ENCODE measurements around the gene NDUFS6.
"Not testable (repeated sequence)": the region's sequence is repeated elsewhere in the genome, so short reads cannot be mapped to it uniquely, and the experiment has no call there.

The NDUFS6 gene

DNA sequence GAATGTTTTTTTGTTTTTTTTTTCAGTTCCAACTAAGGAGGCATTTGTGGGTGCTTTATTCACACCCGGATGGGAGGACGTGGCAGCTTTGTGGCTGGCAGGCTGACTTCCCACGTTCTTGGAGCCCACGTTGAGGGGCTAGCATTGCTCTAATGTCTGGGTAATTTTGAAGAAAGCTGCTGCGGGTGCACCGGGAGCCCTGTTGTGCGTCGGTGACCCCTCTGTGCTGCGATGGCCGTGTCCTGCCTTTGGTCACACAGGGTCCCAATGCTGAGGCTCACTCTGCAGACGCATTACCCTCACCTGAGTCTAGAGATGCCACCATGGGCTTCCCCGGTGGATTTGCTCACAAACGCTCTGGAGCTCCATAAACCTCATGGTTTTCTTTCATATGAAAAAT is 34.2 kb downstream of the NDUFS6 start:
- no peak for DNase-seq

DNA sequence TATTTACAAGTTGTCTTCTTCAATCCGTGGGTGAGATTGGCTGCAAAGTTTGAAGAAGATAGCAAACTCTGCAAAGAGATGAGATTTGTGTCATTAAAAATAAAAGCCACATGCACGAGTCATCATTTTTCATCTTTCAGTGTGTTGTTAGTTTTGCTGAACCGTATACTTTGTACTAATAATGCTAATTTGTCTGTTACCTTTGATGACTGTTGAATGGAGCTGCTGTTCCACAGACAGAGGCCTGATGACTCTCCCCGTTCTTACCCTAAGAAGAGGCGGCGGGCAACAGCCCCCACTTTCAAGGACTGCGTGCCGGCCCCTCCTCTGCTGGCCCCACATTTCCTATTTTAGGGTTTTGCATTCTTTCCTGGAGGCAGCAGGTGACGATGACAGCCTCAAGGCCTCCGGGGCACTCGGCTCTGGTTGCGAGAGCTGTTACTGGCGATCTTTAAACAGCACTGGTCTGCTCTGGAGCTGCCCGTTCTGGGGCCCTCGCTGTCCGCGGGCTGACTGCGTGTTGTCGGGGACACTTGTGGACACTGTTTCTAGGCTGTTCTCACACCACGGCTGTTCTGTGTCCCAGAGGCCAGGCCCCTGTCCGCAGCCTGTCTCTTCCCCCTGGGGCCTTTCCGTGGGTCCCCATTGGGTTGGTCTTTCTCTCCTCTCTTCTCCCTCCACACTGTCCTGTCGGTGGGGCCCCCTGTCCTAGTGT is 35.1 kb downstream of the NDUFS6 start:
- DNase-seq: peak; percentile 43

DNA sequence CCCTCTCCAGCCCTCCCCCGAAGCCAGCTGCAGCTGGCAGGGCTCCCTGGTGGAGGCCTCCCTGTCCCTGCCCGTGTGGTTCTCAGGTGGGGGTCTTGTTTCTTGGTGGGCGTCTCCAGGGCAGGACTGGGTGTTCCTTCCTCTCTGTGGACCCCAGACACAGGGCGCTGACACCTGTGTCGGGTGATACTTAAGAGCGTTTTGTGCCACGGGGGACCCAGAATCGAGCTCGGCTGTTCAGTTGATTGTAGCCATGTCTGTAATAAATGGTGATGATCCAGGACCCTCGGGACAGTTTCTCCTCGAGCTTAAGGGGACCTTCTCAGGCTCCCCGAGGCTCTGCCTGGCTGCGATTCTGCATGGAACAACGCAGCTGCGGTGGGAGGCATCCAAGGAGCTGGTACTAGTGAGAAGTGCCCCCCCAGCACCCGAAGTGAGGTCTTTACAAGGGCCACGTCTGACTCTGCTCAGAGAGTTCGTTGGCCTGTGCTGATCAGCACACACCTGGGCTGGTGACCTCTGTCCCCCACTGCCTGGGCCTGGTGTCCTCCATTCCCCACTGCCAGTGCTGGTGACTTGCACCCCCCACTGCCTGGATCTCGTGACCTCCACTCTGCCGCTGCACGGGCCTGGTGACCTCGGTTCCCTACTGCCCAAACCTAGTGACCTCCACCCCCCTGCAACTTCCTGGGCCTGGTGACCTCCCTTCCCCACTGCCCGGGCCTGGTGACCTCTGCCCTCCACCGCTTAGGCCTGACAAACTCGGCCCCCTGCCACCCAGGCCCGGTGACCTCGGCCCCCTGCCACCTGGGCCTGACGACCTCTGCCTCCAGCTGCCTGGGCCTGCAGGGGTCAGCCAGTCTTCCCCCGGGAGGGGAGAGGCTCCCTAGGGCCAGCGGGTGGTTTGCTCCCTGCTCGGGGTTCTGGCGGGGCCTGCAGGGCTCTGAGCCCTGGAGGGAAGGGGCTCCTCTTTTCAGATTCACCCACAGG is 36.0 kb downstream of the NDUFS6 start:
- no peak for DNase-seq

DNA sequence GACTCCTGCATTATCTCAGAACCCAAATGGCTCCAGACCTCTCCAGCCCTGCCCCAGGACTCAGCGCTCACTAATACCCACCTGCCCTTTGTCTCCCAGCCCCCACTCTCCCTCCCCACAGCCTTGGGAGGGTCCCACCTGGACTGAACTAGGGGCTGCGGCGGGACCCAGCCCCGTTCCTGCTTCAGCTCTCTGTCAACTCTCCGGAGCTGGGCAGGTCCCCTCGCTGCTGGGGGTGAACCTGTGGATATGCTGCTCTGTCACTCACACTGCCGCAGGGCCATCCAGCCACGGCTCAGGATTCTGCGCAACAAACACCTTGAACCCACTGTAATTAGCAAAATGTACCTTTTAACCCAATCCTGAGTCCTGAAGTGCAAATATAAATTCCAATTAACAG is 36.8 kb downstream of the NDUFS6 start:
- DNase-seq: no peak

DNA sequence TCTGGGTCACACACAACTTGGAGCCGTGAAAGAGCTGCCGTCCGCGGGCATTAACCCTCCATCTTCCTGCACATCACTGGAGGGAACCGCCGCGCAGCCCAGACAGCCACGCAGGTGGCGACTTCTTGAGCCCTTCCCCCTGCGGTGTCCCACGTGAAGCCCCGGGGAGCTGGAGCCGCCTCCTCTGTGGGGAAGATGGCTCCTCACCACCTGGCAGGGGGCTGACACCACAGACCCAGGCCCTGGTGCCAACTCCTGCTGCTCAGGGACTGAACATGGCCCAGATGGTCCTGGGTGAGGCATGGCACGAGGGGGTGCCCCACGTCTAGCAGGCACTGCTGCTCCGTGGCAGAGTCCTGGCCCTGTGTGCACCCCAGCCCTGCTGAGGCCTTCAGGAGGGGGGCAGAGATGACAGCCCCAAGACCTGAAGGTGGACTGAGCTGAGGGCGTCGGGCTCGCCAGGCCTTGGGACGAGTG is 38.9 kb downstream of the NDUFS6 start:
- no peak for DNase-seq

DNA sequence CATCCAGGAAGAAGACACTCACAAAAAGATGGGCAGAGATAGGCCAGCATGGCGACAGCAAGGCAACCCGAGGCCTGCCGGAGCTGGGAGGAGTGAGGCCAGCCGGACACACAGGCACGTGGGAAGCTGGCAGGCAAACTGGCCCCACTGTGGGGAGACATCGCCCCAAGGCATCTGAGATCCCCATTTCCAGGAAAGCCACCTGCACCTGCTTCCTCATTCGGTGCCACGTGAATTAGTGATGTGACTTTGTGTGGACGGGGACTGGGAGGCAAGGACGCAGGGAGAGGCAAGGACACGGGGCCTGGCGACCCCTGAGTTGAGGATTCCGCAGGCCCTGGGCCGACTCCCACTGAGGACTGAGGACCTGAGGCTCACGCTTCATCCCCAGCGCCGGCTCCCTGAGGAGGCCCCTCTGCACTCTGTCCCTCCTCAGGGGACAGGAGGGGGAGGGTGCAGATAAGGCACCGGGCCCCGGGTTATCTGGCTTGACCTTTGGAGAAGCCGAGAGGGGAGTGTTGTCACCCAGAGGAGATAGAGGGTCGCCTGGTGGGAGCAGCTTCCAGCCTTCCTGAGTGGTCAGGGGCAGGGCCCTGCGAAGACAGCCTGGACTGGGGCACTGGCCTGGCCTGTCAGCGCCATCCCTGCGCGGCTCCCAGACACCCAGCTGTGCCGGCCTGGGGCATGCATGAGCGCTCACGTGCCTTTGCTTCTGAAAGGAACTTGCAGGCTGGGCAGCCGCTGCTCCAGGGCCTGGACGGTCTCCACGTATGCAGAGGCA is 39.7 kb downstream of the NDUFS6 start:
- DNase-seq: no peak

DNA sequence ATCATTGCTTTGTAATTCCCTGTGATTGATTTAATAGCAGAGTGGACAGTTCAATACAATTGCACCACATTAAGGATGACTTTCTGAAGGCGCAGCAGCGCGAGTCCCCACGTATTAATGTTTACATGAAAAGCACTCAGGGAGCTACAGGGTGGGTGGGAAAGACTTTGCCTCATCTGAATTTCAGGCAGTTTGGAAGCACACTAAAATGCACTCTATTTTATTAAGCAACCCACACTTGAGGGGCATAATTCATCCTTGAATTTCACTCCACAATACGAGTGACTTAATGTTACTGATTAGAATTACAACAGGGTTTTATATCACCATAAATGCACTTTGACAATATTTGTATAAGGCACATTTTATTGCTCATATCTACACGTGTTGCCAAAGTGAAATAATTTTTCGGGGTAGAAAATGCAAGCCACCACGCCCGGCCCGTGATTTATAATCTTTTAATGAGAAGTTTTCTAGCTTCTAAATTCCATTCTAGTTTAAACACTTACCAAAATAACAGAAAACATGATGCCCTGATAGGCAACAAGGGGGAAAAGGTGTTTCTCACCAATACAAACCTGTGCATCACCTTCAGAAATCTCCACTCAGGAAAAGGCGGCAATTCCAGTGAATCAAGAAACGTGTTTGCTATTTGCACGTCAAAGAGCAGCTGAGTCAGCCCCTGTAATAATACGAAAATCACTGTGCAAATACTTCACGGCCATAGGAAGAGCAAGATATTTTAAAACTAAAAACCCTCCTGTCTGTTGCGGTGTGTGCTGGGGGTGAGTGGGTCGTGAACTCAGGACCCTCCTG is 41.0 kb downstream of the NDUFS6 start:
- DNase-seq: no peak

DNA sequence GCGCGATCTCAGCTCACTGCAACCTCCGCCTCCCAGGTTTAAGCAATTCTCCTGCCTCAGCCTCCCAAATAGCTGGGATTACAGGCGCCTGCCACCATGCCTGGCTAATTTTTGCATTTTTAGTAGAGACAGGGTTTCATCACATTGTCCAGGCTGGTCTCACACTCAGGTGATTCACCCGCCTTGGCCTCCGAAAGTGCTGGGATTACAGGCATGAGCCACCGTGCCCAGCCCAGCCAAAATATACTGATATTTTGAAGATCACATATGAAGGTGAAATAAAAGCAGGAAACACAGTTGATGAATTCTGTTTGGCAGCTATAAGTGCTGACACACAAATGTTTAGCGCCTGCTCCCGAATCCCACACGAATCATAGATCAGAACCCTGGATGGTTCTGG is 42.6 kb downstream of the NDUFS6 start:
- not testable (repeated sequence) for DNase-seq

DNA sequence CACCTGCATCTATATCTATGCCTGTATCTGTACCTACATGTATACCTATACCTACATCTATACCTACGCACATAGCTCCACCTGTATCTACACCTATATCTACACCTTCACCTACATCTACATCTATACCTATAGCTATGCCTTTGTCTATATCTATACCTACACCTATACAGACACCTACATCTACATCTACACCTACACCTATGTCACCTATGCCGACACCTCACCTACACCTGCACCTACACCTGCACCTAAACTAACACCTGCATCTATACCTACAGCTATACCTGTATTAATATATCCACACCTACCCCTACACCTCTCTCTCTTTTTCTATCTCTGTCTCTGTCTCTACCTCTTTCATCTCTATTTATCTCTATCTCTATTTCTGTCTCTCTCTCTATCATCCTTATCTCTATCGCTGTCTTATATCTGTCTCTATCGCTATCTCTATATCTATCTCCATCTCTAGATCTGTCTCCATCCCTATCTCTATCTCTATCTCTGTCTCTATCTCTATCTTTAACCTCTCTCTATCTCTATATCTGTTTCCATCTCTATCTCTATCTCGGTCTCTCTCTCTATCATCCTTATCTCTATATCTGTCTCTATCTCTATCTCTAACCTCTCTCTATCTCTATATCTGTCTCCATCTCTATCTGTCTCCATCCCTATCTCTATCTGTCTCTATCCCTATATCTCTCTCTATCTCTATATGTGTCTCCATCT is 43.7 kb downstream of the NDUFS6 start:
- no peak for DNase-seq

DNA sequence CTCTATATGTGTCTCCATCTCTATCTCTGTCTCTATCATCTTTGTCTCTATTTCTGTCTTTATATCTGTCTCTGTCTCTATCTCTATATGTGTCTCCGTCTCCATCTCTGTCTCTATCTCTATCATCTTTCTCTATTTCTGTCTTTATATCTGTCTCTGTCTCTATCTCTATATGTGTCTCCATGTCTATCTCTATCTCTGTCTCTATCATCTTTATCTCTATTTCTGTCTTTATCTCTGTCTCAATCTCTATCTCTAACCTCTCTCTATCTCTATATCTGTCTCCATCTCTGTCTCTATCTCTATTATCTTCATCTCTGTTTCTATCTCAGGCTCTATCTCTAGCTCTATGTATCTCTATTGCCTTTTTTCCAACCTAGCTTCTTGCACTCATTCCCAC is 44.5 kb downstream of the NDUFS6 start:
- DNase-seq: no peak

DNA sequence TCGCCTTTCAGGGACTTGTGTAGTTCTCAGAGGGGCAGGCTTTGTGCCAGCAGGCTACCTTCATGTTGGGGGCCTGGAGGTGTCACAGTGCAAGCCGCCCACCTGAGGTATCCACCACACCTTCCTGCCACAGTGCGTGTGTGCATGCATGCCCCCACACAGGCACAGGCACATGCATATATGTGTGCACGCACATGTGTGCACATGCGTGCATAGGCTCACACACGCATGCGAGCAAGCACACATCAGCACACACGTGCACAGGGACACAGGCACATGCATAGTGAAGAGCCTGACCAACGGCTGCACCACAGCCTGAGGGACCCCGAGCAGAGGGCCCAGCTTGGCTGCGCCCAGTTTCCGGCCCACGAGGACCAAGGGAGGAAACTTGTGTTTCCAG is 45.4 kb downstream of the NDUFS6 start:
- DNase-seq: no peak

DNA sequence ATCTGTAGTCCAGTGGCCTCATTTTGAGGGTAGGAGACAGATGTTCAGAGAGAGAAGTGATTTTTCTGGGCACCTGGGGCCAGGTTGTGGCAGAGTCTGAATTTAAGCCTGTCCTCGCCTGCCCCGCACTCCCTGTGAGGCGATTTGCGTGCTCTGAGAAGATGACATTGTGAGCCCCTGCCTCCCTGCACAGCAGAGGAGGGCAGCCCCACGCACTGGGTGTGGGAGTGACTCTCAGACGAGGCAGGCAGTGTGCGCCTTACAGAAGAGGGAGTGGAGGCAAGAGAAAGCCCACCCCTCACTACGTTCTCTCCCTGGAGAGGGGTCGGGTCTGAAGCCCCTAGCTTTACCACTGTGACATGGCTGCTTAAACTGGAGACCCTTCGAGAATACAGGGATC is 45.8 kb downstream of the NDUFS6 start:
- DNase-seq: no peak

DNA sequence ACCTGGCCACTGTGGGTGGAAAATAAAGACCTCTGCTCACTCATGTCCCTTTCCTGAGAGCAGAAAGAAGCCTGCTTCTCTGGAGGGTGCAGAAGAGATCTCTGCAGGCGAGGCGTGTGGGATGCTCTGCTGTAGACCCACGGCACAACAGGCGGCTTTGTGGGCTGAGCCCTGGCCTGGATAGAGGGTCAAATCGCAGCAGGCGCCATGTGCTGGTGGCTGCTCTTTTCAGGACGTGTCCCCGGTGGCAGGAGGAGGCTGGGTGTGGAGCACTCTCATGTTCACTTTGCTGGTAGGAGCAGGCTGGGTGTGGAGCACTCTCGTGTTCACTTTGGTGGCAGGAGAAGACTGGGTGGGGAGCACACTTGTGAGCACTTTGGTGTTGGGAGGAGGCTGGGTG is 46.4 kb downstream of the NDUFS6 start:
- DNase-seq: no peak

DNA sequence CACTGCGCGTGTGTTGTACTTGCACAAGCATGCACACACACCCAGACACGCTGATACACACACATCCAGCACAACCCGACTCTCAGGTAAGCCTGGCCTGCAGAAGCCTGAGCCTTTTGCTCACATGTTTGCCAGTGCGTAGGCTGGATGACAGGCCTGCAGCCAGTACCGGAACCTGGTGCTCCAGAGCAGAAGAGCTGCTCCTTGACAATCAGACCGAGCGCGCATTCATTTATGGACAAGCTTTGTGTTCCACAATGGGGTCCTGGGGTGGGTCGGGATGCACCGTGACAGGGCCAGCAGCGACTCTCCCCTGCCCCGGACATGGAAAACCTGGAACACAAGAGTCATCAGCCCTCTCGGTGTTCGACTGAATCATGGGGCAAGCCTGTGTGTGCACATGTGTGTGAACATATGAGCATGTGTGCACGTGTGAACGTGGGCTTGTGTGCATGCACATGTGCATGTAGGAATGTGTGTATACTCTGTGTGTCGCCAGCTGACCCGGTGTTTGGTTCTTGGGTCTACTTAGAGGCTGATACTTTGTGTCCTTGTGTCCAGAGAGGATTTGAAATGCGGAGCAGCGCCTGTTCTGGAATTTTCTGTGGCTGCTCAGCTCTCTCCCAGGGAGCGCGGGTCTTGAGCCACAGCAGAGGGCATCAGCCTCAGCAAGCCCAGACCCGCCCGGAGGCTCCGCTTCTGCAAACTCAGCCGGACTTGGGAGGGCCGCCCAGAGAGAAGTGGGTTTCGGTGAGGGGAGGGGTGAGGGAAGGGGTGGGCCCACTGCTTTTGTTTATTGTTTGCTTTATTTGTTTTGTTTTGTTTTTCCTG is 49.3 kb downstream of the NDUFS6 start:
- DNase-seq: no peak

DNA sequence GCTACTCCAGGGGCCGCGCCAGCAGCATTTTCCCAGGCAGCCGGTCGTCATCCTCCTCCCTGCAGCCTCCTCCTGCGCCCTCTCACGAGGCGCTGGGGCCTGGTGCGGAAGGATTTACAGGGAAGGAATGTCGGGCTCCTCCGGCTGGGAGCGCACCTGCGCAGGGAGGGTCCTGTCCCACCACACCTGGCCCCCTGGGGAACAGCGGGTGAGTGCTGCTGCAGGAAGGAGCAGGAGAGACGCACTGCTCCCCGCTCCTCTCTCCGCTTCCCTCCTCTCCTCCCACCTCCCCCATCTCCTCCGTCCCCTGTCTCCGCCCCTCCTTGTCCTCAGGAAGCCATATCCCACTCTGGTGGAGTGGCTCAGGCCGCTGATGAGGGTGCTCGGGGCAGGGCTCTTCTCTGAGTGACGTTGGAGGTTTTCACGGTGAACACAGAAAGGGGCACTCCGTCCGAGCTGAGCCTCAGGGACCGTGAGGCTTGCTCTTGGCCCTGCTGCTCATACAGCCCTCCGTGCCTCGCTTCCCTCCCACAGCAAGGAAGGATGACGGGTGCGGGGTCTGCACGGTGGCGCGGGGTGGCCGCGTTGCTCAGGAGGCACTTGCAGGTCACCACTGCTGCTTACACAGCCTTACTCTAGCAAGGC is 50.2 kb downstream of the NDUFS6 start:
- DNase-seq: no peak

DNA sequence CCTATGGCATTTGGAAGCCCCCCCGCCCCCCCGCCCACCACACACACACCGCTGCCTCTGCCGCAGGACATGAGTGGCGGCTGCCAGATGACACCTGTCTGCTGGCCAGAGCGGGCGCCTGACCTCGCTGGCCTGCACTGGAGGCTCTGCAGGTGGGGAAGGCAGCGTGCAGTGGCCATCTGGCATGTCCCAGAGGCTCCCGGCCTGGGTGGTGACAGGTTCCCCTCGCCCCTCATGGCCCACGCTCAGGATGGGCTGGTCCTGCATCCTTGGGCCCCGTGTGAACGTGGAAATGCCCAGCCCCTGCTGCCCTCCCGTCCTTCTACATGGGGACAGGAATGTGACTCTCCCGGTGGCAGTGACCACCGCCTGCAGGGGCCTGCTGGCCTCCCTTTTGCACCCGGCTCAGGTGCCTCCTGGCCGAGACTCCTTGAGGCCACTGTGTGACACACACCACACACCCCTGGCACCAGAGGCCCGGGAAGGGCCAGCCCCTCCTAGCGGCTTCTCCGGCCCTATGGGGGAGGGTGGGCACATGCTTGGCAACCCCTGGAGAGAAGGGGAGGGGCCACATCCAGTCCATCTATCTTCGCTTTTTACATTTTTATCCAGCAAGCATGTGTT is 51.2 kb downstream of the NDUFS6 start:
- no peak for DNase-seq

DNA sequence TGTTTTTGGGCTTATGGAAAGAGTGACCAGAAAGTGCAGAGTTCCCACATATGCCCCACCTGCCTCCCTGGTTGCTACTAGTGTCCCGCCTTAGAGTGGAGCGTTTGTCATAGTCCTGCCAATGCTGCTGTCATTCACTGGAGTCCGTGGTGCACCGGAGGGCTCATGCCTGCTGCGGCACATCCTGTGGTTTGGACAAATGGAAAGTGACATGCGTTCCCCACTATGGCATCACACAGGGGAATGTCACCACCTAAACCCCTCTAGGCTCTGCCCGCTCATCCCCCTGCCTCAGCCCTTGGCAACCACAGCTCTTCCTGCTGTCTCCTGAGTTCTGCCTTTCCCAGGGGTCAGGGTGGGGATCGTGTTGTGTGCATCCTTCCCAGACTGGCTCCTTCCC is 52.3 kb downstream of the NDUFS6 start:
- DNase-seq: no peak

DNA sequence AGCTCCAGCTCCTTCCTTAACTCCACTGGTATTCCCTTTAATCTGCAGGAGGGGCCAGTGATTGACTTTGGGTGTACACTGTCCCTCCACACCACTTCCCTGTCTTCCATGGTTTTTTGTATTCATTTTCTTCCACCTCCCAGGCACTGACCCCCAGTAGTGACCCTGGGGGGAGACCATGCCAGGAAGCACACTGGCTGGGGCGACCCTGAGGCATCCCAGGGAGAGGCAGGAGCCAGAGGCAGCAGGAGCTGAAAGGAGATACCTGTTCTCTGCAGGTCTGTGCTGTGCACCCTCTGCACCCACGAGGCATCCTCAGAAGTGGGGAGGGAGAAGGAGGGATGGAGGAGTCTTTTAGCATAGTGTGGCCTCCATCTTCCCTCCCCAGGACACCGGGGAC is 53.9 kb downstream of the NDUFS6 start:
- no peak for DNase-seq

DNA sequence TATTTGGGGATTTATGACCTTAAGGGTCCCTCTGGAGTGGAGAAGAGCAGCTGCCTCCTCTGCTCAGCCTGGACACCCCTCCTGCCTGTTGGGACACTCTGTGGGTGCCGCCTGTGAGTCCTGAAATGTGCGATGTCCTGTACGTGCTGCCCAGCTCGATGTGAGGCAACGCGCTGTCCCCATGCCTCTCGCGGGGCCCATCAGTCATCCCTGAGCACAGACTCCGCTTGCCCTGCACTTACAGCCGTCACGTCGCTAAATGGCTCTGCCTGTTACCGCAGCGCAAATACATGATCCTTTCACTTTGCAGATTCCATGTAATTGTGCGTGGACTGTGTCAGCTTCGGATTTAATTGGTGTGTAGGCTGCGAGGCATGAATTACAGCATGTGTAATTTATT is 54.4 kb downstream of the NDUFS6 start:
- DNase-seq: no peak
